Glomerular endothelial cell (primary cell): Measurements from ENCODE around the gene SLC22A12. TPM values are rescaled to one million over a fixed set of nuclear protein-coding genes. Genes with fewer than 3 reads are reported as not detected.
"Not testable (repeated sequence)": the region's sequence is repeated elsewhere in the genome, so short reads cannot be mapped to it uniquely, and the experiment has no call there.

ENCODE experiments used
- DNase-seq: peaks from one replicate; pipeline ENCODE4 v3.0.0-alpha.2; 2011; ENCODE audit warnings: low read depth, low spot score; ENCODE audit errors: extremely low read depth
- total RNA-seq: library from RNA; depleted of rRNA; stranded (reverse); fragments of >200 nt; gene quantifications from 2 replicates; pipeline ENCODE4 v1.2.3, GENCODE V29; 2015

The SLC22A12 gene
- total RNA-seq = not detected in 2 replicates

GRCh38 chr11:64590763-64591221 is at the start of gene SLC22A12:
Gene SLC22A12, plus strand, starts transcription at chr11:64591220. Its CDS starts 337 bp downstream, at chr11:64591557.
- DNase-seq = no peak

- no peak for DNase-seq
These were observed 48.6 kb upstream of the SLC22A12 start for GRCh38 chr11:64542172-64543125.

- no peak for DNase-seq
These were observed 47.2 kb upstream of the SLC22A12 start for GRCh38 chr11:64543818-64544217.

GRCh38 chr11:64544616-64545296 is 46.3 kb upstream of the SLC22A12 start:
- DNase-seq = no peak

GRCh38 chr11:64545619-64546018 is 45.4 kb upstream of the SLC22A12 start:
- peak; percentile 44 for DNase-seq

GRCh38 chr11:64546176-64546575 is 44.8 kb upstream of the SLC22A12 start:
- DNase-seq = no peak

- DNase-seq = no peak
These were observed 44.4 kb upstream of the SLC22A12 start for GRCh38 chr11:64546600-64546999.

GRCh38 chr11:64549969-64550368 is 41.1 kb upstream of the SLC22A12 start:
- DNase-seq = no peak

- DNase-seq = no peak
These were observed 37.3 kb upstream of the SLC22A12 start for GRCh38 chr11:64553554-64554201.

- DNase-seq = no peak
These were observed 34.8 kb upstream of the SLC22A12 start for GRCh38 chr11:64556044-64556720.

GRCh38 chr11:64556721-64557250 is 34.2 kb upstream of the SLC22A12 start:
- no peak for DNase-seq

- no peak for DNase-seq
These were observed 32.8 kb upstream of the SLC22A12 start for GRCh38 chr11:64558065-64558745.

- no peak for DNase-seq
These were observed 32.2 kb upstream of the SLC22A12 start for GRCh38 chr11:64558869-64559268.

- no peak for DNase-seq
These were observed 31.5 kb upstream of the SLC22A12 start for GRCh38 chr11:64559351-64560138.

GRCh38 chr11:64560139-64560771 is 30.8 kb upstream of the SLC22A12 start:
- no peak for DNase-seq

- DNase-seq = no peak
These were observed 30.1 kb upstream of the SLC22A12 start for GRCh38 chr11:64560941-64561340.

GRCh38 chr11:64561429-64561828 is 29.6 kb upstream of the SLC22A12 start:
- DNase-seq = not testable (repeated sequence)

- no peak for DNase-seq
These were observed 28.9 kb upstream of the SLC22A12 start for GRCh38 chr11:64561984-64562722.
